Right renal cortex interstitium (tissue), 3 donors: Measurements from ENCODE around the gene ARHGAP6. TPM values are rescaled to one million over a fixed set of nuclear protein-coding genes. Genes with fewer than 3 reads are reported as not detected.

ENCODE experiments used
- DNase-seq, 3 donors: peaks; one replicate each; pipeline ENCODE4 v3.0.0-alpha.2; 2013; ENCODE audit warnings: low read depth in 3 of 3, low spot score in 2 of 3
- polyA plus RNA-seq, 3 donors: library from polyadenylated mRNA; unstranded; fragments of 120-200 nt; gene quantifications; one replicate each; pipeline ENCODE4 v1.2.1, GENCODE V29; 2013; ENCODE audit not compliant: insufficient read length in 3 of 3

The ARHGAP6 gene
- polyA plus RNA-seq, 3 donors: 13.7 to 15.4 (median 13.9) TPM

- no peak for DNase-seq
These were observed 333.9 kb downstream of the ARHGAP6 start for GRCh38 chrX:11331788-11332187.

DNA sequence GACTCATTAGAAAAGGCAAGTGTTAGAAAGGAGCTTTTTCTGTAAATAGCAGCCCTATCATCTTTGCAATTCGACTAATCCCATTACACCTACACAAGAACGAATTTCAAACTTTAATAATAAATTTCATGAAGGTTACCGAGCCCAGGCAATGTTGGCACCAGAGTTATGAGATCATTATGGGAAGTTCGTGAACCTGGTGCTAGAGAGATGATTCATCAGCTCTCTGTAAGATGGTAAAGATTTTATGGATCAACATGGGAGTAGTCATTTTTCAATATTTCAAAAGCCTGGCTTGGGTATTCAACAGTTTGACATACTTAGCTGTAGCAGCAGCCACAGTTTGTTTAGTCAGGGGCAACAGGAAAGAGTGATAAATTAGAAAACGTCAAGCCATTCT, 336.7 kb downstream of the ARHGAP6 start:
- DNase-seq: no peak

DNA sequence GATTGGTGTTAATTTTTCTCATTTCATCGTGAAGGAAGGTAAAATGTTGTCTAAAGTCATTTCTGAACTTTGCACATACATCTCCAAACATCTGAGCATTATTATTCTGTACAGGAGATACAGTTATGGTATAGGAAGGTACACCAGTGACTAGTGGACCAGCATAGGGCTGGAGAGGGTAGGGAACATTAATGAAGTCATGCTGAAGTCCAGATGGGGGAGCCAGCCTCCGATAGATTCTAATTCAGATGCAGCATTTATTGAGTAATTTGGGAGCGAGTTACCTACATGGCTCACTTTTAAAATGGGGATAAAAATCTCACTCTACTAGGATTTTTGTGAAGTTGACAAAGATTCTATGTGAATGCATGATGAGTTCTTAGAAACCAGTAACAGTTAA, 337.6 kb downstream of the ARHGAP6 start:
- DNase-seq: no peak

- DNase-seq: no peak
These were observed 343.7 kb downstream of the ARHGAP6 start for GRCh38 chrX:11321986-11322385.

GRCh38 chrX:11319806-11320520, 345.8 kb downstream of the ARHGAP6 start:
- DNase-seq: no peak

DNA sequence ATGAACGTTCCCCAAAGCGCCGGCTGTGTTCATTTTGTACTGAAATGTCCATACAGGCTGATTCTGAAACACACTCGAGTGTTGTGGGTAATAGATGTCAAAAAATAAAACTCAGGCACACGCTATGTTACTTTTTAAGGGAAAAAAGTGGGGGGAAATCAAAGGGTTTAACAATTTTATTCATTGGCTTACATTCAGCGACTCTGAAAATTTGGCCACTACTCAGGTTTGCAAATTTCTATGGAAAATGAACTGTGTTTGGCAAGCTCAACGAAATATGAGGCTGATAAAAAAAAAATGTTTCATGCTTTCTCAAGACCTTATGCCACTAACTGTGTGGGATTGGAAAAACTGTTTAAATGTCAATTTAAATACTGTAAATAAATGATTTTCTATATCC, 354.0 kb downstream of the ARHGAP6 start:
- DNase-seq: no peak

DNA sequence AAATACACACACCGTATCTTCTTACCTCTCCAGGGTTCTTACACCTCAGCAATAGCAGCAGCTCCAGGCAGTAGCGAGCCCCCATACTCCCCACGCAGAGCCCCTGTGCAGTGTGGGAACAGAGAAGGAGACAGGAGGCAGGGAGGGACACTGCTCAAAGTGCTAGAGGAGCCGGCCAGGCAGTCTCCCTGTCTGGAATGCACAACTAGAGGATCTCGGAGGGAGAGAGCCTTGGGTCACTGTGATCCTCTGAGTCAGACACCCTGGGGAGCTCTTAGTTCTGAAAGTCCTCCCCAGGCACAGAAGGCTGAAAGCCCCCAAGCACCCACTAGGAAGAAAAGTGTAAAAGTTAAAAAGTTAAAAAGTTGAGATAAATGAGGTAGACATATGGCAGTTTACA, 356.5 kb downstream of the ARHGAP6 start:
- DNase-seq: no peak

- no peak for DNase-seq
These were observed 360.1 kb downstream of the ARHGAP6 start for GRCh38 chrX:11305641-11306040.

DNA sequence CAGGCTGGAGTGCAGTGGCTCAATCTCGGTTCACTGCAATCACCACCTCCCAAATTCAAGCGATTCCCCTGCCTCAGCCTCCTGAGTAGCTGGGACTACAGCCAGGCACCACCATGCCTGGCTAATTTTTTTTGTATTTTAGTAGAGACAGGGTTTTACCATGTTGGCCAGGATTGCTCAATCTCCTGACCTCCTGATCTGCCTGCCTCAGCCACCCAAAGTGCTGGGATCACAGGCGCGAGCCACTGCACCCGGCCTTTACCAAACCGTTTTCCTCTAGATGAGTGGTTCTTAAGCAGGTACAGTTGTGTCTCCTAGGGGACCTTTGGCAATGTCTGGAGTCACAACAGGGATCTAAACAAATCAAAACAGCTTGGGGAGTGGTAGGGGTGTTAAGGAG, 360.9 kb downstream of the ARHGAP6 start:
- DNase-seq: no peak

- DNase-seq: no peak
These were observed 367.1 kb downstream of the ARHGAP6 start for GRCh38 chrX:11298600-11298999.

GRCh38 chrX:11296051-11296450, 369.7 kb downstream of the ARHGAP6 start:
- DNase-seq: no peak

DNA sequence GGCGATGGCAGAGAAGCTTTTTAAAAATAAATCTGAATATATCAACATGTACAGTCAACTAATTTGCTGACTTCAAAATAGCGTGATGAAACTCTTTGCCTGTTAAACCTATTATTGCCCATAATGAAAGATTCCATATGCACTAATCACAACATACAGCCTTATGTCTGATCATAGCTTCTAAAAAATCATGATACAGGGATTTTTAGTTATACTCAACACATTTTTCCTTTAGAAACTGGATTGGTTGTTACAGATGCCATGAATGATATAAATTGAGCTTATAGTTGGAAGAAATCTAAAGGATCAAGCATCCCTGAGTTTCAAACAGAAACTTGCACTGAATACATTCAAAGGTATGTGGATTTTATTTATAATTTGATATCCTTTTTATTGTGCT, 372.6 kb downstream of the ARHGAP6 start, which contains the start of gene AMELX:
AMELX (plus strand) TSS at position 301 of the 400 bp plus-strand sequence. CDS start 1,376 bp downstream, outside the sequence.
- DNase-seq: no peak

DNA sequence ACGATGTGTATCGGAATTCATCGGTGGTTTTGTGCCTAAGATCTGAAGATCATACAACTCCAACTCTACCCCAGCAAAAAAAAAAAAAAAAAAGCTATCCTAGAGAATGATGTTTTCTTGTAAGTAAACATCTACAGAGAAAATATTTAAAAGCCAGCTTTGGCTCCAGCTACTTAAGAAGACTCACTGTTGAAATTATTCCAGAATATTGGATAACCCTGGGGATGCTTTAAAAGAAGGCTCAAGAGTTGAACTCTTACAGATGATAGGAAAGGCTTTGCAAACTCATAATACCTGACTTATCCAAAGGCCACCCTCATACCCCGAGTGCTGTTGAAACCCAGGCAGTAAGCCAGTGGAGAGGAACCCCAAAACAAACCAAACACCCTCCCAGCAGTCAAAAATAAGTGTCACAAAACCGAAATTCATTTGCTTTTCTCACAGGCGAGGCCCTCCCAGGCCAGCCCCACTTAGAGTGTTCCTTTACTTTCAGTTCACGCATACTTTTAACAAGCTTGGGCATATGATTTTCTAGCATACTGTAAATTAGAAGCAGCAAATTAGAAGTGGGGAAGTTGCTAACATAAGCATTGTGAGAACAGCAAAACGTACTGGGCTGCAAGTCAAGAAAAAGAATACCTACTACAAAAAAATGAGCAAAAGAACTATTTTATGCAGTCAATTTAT, 375.2 kb downstream of the ARHGAP6 start:
- no peak for DNase-seq

GRCh38 chrX:11287505-11287904, 378.2 kb downstream of the ARHGAP6 start:
- DNase-seq: no peak

DNA sequence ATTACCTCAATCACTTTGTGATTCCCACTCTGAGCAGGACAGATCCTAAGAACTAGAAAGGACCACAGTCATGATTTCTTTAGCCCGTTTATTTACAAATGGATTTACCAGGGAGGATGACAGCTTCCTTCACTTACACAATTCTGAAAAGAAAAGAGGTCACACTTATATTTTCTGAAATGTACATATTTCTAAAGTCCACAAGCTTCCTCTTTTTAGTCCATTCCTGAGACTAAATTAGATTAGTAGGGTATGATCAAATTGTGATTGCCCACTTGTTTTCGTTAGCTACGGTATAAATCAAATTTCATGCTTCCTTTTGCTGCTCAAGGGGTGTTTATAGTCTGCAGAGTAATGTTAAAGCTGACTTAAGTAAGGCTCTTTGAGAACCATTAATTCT, 380.1 kb downstream of the ARHGAP6 start:
- DNase-seq: no peak

DNA sequence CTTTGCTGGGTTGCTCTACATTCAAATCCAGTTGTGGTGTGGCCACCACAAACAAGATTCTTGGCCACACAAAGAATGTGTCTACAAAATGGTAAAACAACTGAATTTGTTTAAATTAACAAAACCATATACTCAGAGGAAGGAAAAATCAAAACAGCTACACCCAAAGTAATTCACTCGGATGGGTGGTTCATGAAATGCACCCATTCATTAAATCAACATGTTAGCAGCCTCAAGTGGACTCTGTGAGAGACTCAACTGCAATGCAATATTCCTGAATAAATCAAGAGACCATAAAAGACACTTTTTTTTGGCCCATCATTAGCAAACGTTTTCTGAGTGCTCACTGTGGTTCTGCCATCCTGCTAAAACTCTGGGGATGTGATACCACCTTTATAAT, 383.7 kb downstream of the ARHGAP6 start:
- no peak for DNase-seq

GRCh38 chrX:11273544-11273943, 392.2 kb downstream of the ARHGAP6 start:
- DNase-seq: no peak

- no peak for DNase-seq
These were observed 392.9 kb downstream of the ARHGAP6 start for GRCh38 chrX:11272863-11273262.

DNA sequence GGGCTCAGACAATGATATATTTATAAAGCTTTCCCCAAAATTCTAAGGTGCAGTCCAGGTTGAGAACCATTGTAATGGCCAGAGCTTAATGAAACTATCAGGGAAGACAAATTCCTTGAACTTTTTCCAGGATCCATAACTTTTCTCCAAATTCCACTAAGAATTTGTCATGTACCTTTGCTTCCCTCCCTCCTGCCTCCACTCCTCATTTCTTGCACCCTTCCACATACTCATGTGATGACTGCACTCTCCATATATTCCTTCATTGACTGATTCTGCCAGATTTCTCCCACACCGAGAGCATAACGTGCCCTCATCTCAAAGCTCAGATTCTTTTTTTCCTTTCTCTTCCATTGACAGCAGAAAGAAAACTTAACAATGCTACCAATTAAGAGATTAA, 393.4 kb downstream of the ARHGAP6 start:
- DNase-seq: no peak

- DNase-seq: no peak
These were observed 395.7 kb downstream of the ARHGAP6 start for GRCh38 chrX:11269996-11270395.

GRCh38 chrX:11269006-11269405, 396.7 kb downstream of the ARHGAP6 start:
- no peak for DNase-seq

DNA sequence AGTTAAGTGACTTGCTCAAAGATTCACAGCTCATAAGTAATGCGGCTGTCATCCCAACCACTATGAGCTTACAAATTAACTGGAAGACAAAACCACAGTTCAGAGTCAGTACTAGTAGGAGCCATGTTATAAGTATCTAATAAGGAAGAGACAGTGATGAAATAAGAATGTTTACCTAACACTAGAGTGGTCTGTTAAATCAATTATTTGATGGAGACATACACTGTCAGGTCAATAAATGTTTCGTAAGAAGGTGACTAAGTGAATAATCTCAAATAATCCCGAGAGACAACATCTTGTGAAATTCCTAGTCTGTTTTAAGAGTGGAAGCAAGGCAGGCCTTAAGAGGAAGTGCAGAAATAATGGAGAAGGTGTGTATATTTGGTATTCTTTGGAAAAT, 398.3 kb downstream of the ARHGAP6 start:
- no peak for DNase-seq
